ENCODE data around the gene CMTM1.

- TF ChIP-seq CTCF (IDR thresholded peaks at IDR 0.05) (no peak), ZFX (IDR thresholded peaks at IDR 0.05; ENCODE audit: borderline replicate concordance) (no peak)
Measured at GRCh38 chr16:66610111-66610820, 44.0 kb downstream of the CMTM1 start.
